H1 (cell line): ENCODE data around the gene URAD. TPM values are rescaled to one million over a fixed set of nuclear protein-coding genes. Genes with fewer than 3 reads are reported as not detected.

Experiments
- CTCF ChIA-PET: fragments of 300-600 bp; sonication (Branson Sonifier 250); formaldehyde crosslinking; loops from one replicate; lab custom pipeline; 2021; ENCODE audit not compliant: partially characterized antibody; lab: Charles Lee
- POLR2A ChIA-PET: fragments of 300-600 bp; sonication (Branson Sonifier 250); formaldehyde crosslinking; loops from one replicate; lab custom pipeline; 2021; ENCODE audit warnings: inconsistent platforms; ENCODE audit not compliant: partially characterized antibody; lab: Charles Lee
- DNase-seq, 2 experiments: peaks; one replicate each; pipeline versions ENCODE4 v3.0.0 to v3.0.0-alpha.2; 2010 to 2022; ENCODE audit warnings: low spot score in 2 of 2, low read depth in 1 of 2, mixed read lengths in 1 of 2
- FAIRE-seq: peaks from 2 replicates; lab custom pipeline; 2011; peaks lifted over from hg19 to GRCh38; lab: Jason Lieb, UNC
- H2AFZ ChIP-seq: 2 replicates; pipeline ENCODE4 v1.8.1; 2012; ENCODE audit warnings: low read length, inconsistent platforms
- H2AK5ac ChIP-seq: 2 replicates; pipeline ENCODE4 v1.6.1; 2013; ENCODE audit warnings: low read depth, low read length
- H2BK120ac ChIP-seq: replicated peaks from 2 replicates; pipeline ENCODE3; 2013; ENCODE audit warnings: low read depth, low read length, inconsistent platforms
- H2BK12ac ChIP-seq: 2 replicates; pipeline ENCODE4 v1.6.1; 2013; ENCODE audit warnings: low read depth, low read length
- H2BK15ac ChIP-seq: 2 replicates; pipeline ENCODE4 v1.6.1; 2013; ENCODE audit warnings: low read length
- H2BK20ac ChIP-seq: 2 replicates; pipeline ENCODE4 v1.6.1; 2013; ENCODE audit warnings: low read length
- H2BK5ac ChIP-seq: 2 replicates; pipeline ENCODE4 v1.6.1; 2013; ENCODE audit warnings: low read depth, low read length
- H3K14ac ChIP-seq: 2 replicates; pipeline ENCODE4 v1.6.1; 2013; ENCODE audit warnings: inconsistent platforms; ENCODE audit not compliant: insufficient read length
- H3K18ac ChIP-seq: 2 replicates; pipeline ENCODE4 v1.6.1; 2013; ENCODE audit warnings: low read length; ENCODE audit errors: extremely low read depth
- H3K23ac ChIP-seq: 2 replicates; pipeline ENCODE4 v1.6.1; 2013; ENCODE audit warnings: inconsistent platforms; ENCODE audit not compliant: insufficient read length
- H3K23me2 ChIP-seq: 2 replicates; pipeline ENCODE4 v1.6.1; 2013; ENCODE audit warnings: low read depth, low read length
- H3K27ac ChIP-seq: 2 replicates; pipeline ENCODE4 v1.6.1; 2011; ENCODE audit warnings: low read depth, low read length, inconsistent platforms
- H3K27me3 ChIP-seq, 4 experiments: replicated peaks in 1 of 4; 1 replicate in 1 of 4; 2 replicates in 3 of 4; pipeline versions ENCODE4 v1.6.1 to v1.8.1; 2011 to 2013; ENCODE audit warnings: low read length in 3 of 4, mild to moderate bottlenecking in 3 of 4, inconsistent platforms in 2 of 4, mixed read lengths in 2 of 4, moderate library complexity in 1 of 4; ENCODE audit not compliant: control insufficient read depth in 3 of 4, insufficient read depth in 3 of 4; ENCODE audit errors: extremely low read depth in 1 of 4
- H3K36me3 ChIP-seq, 4 experiments: 2 replicates each; pipeline versions ENCODE4 v1.6.1 to v1.8.1; 2011 to 2013; ENCODE audit warnings: mild to moderate bottlenecking in 4 of 4, low read length in 3 of 4, moderate library complexity in 2 of 4, control low read depth in 1 of 4, inconsistent platforms in 1 of 4; ENCODE audit not compliant: insufficient read depth in 4 of 4, control insufficient read depth in 2 of 4
- H3K4ac ChIP-seq: replicated peaks from 2 replicates; pipeline ENCODE3; 2013; ENCODE audit warnings: low read length, low read depth, mixed read lengths, inconsistent platforms; ENCODE audit not compliant: insufficient read length
- H3K4me1 ChIP-seq, 4 experiments: replicated peaks in 1 of 4; 1 replicate in 1 of 4; 2 replicates in 3 of 4; pipeline versions ENCODE4 v1.6.1 to v1.8.1; 2011 to 2013; ENCODE audit warnings: low read length in 3 of 4, inconsistent platforms in 2 of 4, mixed read lengths in 1 of 4; ENCODE audit not compliant: insufficient read depth in 4 of 4, control insufficient read depth in 3 of 4
- H3K4me2 ChIP-seq, 2 experiments: 2 replicates each; pipeline versions ENCODE4 v1.6.1 to v1.8.1; 2011 to 2013; ENCODE audit warnings: low read depth in 2 of 2, low read length in 2 of 2, control low read depth in 1 of 2, inconsistent platforms in 1 of 2, mild to moderate bottlenecking in 1 of 2; ENCODE audit not compliant: insufficient read depth in 1 of 2
- H3K4me3 ChIP-seq, 4 experiments: fragments of 200-600, 300-600 bp in 1 of 4; sonication (generic), shearing (Covaris generic), sonication (Bioruptor Twin) in 1 of 4; 2 replicates each; pipeline versions ENCODE4 v1.5.1 to v1.8.1; 2011 to 2016; ENCODE audit warnings: low read length in 4 of 4, low read depth in 3 of 4, control low read depth in 2 of 4, inconsistent platforms in 2 of 4, mild to moderate bottlenecking in 2 of 4, mixed read lengths in 1 of 4, moderate library complexity in 1 of 4; ENCODE audit not compliant: insufficient read depth in 2 of 4; ENCODE audit errors: extremely low read depth in 1 of 4
- H3K56ac ChIP-seq: replicated peaks from 2 replicates; pipeline ENCODE3; 2013; ENCODE audit warnings: low read depth, mild to moderate bottlenecking, mixed read lengths, low read length, inconsistent platforms; ENCODE audit not compliant: insufficient read length
- H3K79me1 ChIP-seq: 2 replicates; pipeline ENCODE4 v1.6.1; 2013; ENCODE audit warnings: low read depth, low read length, control low read depth
- H3K79me2 ChIP-seq, 2 experiments: 2 replicates each; pipeline versions ENCODE4 v1.6.1 to v1.8.1; 2012 to 2013; ENCODE audit warnings: low read length in 2 of 2, mild to moderate bottlenecking in 2 of 2, inconsistent platforms in 1 of 2; ENCODE audit not compliant: insufficient read depth in 2 of 2, control insufficient read depth in 1 of 2
- H3K9ac ChIP-seq, 4 experiments: replicated peaks in 1 of 4; 1 replicate in 1 of 4; 2 replicates in 3 of 4; pipeline versions ENCODE4 v1.6.1 to v1.8.1; 2011 to 2013; ENCODE audit warnings: low read depth in 3 of 4, low read length in 3 of 4, control low read depth in 2 of 4, mild to moderate bottlenecking in 2 of 4, moderate library complexity in 2 of 4, inconsistent platforms in 1 of 4; ENCODE audit errors: extremely low read depth in 1 of 4
- H3K9me3 ChIP-seq, 2 experiments: 2 replicates each; pipeline versions ENCODE4 v1.6.1 to v1.8.1; 2012 to 2013; ENCODE audit warnings: mild to moderate bottlenecking in 2 of 2, moderate library complexity in 2 of 2, control low read depth in 1 of 2, inconsistent platforms in 1 of 2, low read depth in 1 of 2, low read length in 1 of 2, mixed read lengths in 1 of 2; ENCODE audit not compliant: insufficient read depth in 2 of 2
- H4K20me1 ChIP-seq, 2 experiments: replicated peaks in 1 of 2; 2 replicates each; pipeline versions ENCODE3 to v1.8.1; 2011 to 2013; ENCODE audit warnings: inconsistent platforms in 2 of 2, low read length in 2 of 2, mild to moderate bottlenecking in 1 of 2; ENCODE audit not compliant: insufficient read depth in 2 of 2, control insufficient read depth in 1 of 2
- H4K5ac ChIP-seq: 2 replicates; pipeline ENCODE4 v1.6.1; 2013; ENCODE audit warnings: low read length, low read depth, mixed read lengths, inconsistent platforms; ENCODE audit not compliant: insufficient read length
- H4K8ac ChIP-seq: 2 replicates; pipeline ENCODE4 v1.8.0; 2013; ENCODE audit warnings: mild to moderate bottlenecking, moderate library complexity, low read length, inconsistent platforms; ENCODE audit not compliant: insufficient read depth; ENCODE audit errors: extremely low read depth
- H4K91ac ChIP-seq: replicated peaks from 2 replicates; pipeline ENCODE3; 2013; ENCODE audit warnings: low read length, mixed read lengths, inconsistent platforms; ENCODE audit not compliant: insufficient read length
- CBX8 ChIP-seq: fragments of 300-800, 300-1000 bp; sonication (generic); IDR thresholded peaks from 2 replicates; pipeline ENCODE4 v1.7.1; 2016; ENCODE audit warnings: low read depth, low read length, borderline replicate concordance
- CREB1 ChIP-seq: IDR thresholded peaks from 2 replicates; pipeline ENCODE4 v1.6.1; 2012; ENCODE audit warnings: inconsistent platforms
- CTBP2 ChIP-seq: IDR thresholded peaks from 2 replicates; pipeline ENCODE4 v1.7.0; 2011; ENCODE audit warnings: borderline replicate concordance, mild to moderate bottlenecking, moderate library complexity, mixed read lengths, low read length; ENCODE audit not compliant: insufficient read depth, insufficient read length
- MAX ChIP-seq: IDR thresholded peaks from 2 replicates; pipeline ENCODE4 v1.6.1; 2012; ENCODE audit warnings: inconsistent platforms
- RNF2 ChIP-seq: fragments of 200-900, 300-1000 bp; sonication (generic); IDR thresholded peaks from 2 replicates; pipeline ENCODE4 v1.7.1; 2016; ENCODE audit warnings: borderline replicate concordance, low read depth, mild to moderate bottlenecking, antibody characterized with exemption, low read length; ENCODE audit not compliant: poor library complexity, severe bottlenecking; ENCODE audit errors: missing control alignments
- WGBS, 2 experiments: shearing (Covaris generic) in 1 of 2; methylation state at CpG; one replicate each; pipeline versions ENCODE4 v1.1.6 to v1.1.7; 2013 to 2015; ENCODE audit warnings: low lambda C conversion rate in 2 of 2, mixed read lengths in 2 of 2, inconsistent platforms in 1 of 2, low coverage in 1 of 2, missing lambda C conversion rate in 1 of 2; ENCODE audit not compliant: insufficient replicate concordance in 2 of 2, insufficient coverage in 1 of 2, insufficient read length in 1 of 2; ENCODE audit errors: extremely low coverage in 1 of 2, missing lambda C conversion rate in 1 of 2; 5-methylcytosine and 5-hydroxymethylcytosine counted together
- polyA plus RNA-seq, 7 experiments: library from polyadenylated mRNA; depleted of rRNA in 3 of 7; stranded (reverse) in 5 of 7; unstranded in 2 of 7; fragments of >200 nt in 5 of 7; fragments of 200-250 nt in 2 of 7; gene quantifications; 1 replicate in 5 of 7; 2 replicates in 1 of 7; 4 replicates in 1 of 7; pipeline versions ENCODE4 v1.2.1 to v1.2.3, GENCODE V29; 2011 to 2013; ENCODE audit warnings: missing spikeins in 2 of 7, mixed read lengths in 2 of 7
- total RNA-seq: library from RNA; stranded (reverse); fragmentation: NEBNext Ultra II Directional; extraction: Animal tissue kit (Norgen Biotek cat#: 25700); gene quantifications from 2 replicates; pipeline ENCODE4 v1.2.1, GENCODE V29; 2021

Gene URAD
- total and polyA plus RNA-seq, 2 of the 8 experiments (the other 6 are each of a cell fraction or from before 2014, with no cell fraction given) = not detected

GRCh38 chr13:28002886-28003698 is 14.6 kb upstream of the URAD start:
- Histone ChIP-seq H4K91ac (no peak overlapping the region), H2BK12ac (no peak overlapping the region), H2BK15ac (no peak overlapping the region), H3K4ac (no peak overlapping the region), H3K9ac (no peak overlapping the region), H3K9me3 (no peaks in the 10 kb centered on the region), H3K27me3 (no peaks in the 10 kb centered on the region), H2AK5ac (no peak overlapping the region), H3K4me3 (no peak overlapping the region), H2BK120ac (no peak overlapping the region), H2BK5ac (no peak overlapping the region), H3K23me2 (no peaks in the 10 kb centered on the region), H4K8ac (no peak overlapping the region), H3K36me3 (no peaks in the 10 kb centered on the region), H3K27ac (no peak overlapping the region), H2BK20ac (no peak overlapping the region), H2AFZ (no peak overlapping the region), H3K56ac (no peak overlapping the region), H3K79me1 (no peaks in the 10 kb centered on the region), H4K20me1 (no peaks in the 10 kb centered on the region), H3K18ac (no peak overlapping the region), H3K4me2 (no peak overlapping the region), H3K23ac (no peak overlapping the region), H4K5ac (no peak overlapping the region), H3K14ac (no peak overlapping the region), H3K79me2 (no peaks in the 10 kb centered on the region), H3K4me1 (peaks cover 0 to 8% (median 5%) of the 10 kb centered on the region in 4 experiments; a peak in 4 of 7 replicates)
- CTCF ChIA-PET = interaction anchor here (0.6 to 1.6 kb wide), 5 partner anchors 11 to 321 kb away, joined by 3 to 5 read pairs (median 4); no protein-coding TSS in a partner anchor
- TF ChIP-seq CBX8 (no peak), CREB1 (no peak), RNF2 (no peak), CTBP2 (no peak), MAX (no peak)
- 90% methylated on average over 6 of the region's 6 CpGs; no CpG with 5 or more reads in 1 of the 2 experiments for WGBS, 2 experiments
- POLR2A ChIA-PET = no interaction called here
- no peak for FAIRE-seq
- DNase-seq = no peak
